Panc1 (cell line): ENCODE data around the gene DPH1. TPM values are rescaled to one million over a fixed set of nuclear protein-coding genes. Genes with fewer than 3 reads are reported as not detected.

Source experiments
- ATAC-seq: fragments of 200-7000 bp; cut with Tn5 transposase; 2 replicates; pipeline ENCODE4 v1.9.1; 2020; ENCODE audit warnings: mild to moderate bottlenecking, moderate library complexity
- BruUV-seq: library from RNA; stranded (reverse); fragments of 400-500 nt; replicated peaks from 2 replicates; lab custom pipeline; 2021; lab: Mats Ljungman, UMichigan
- CTCF ChIA-PET: fragments of 300-600 bp; sonication (Branson Sonifier 250); formaldehyde crosslinking; loops from one replicate; lab custom pipeline; 2022; ENCODE audit warnings: antibody characterized with exemption; lab: Charles Lee
- POLR2A ChIA-PET: fragments of 300-600 bp; sonication (Branson Sonifier 250); formaldehyde crosslinking; loops from one replicate; lab custom pipeline; 2022; ENCODE audit warnings: antibody characterized with exemption; lab: Charles Lee
- DNase-seq: peaks from one replicate; pipeline ENCODE4 v3.0.0-alpha.2; 2010; ENCODE audit warnings: low read depth, low spot score
- H3K27ac ChIP-seq: 2 replicates; pipeline ENCODE4 v1.5.1; 2011; ENCODE audit warnings: mild to moderate bottlenecking, low read length, inconsistent platforms
- H3K27me3 ChIP-seq: fragments of 200-500 bp; sonication (Bioruptor generic); 2 replicates; pipeline ENCODE4 v1.6.0; 2014; ENCODE audit warnings: low read length, inconsistent platforms; ENCODE audit not compliant: control insufficient read depth, insufficient read depth
- H3K36me3 ChIP-seq: fragments of 200-500 bp; sonication (Bioruptor generic); 2 replicates; pipeline ENCODE4 v1.5.1; 2014; ENCODE audit warnings: inconsistent platforms, mild to moderate bottlenecking, low read length, moderate library complexity; ENCODE audit not compliant: control insufficient read depth, insufficient read depth
- H3K4me1 ChIP-seq: 2 replicates; pipeline ENCODE4 v1.5.1; 2011; ENCODE audit warnings: inconsistent platforms, mild to moderate bottlenecking, low read length, moderate library complexity; ENCODE audit not compliant: control insufficient read depth, insufficient read depth
- H3K4me3 ChIP-seq, 2 experiments: 2 replicates each; pipeline ENCODE4 v1.5.1; 2011 to 2012; ENCODE audit warnings: low read depth in 2 of 2, low read length in 2 of 2, mild to moderate bottlenecking in 2 of 2, inconsistent platforms in 1 of 2, moderate library complexity in 1 of 2
- H3K9me3 ChIP-seq: fragments of 200-500 bp; sonication (Bioruptor generic); 2 replicates; pipeline ENCODE4 v1.5.1; 2014; ENCODE audit warnings: low read depth, mild to moderate bottlenecking, inconsistent platforms, low read length, moderate library complexity; ENCODE audit not compliant: control insufficient read depth, insufficient read depth
- POLR2AphosphoS5 ChIP-seq: IDR thresholded peaks from 2 replicates; pipeline ENCODE4 v1.6.1; 2012; ENCODE audit warnings: mild to moderate bottlenecking, low read depth, low read length, moderate library complexity
- REST ChIP-seq, 2 experiments: IDR thresholded peaks; 2 replicates each; pipeline ENCODE4 v1.6.1; 2011 to 2012; ENCODE audit warnings: low read depth in 2 of 2, control low read depth in 1 of 2, low read length in 1 of 2, mild to moderate bottlenecking in 1 of 2, moderate library complexity in 1 of 2; ENCODE audit not compliant: insufficient read depth in 1 of 2
- SIN3A ChIP-seq: IDR thresholded peaks from 2 replicates; pipeline ENCODE4 v1.6.1; 2012; ENCODE audit warnings: low read depth, mild to moderate bottlenecking, low read length, moderate library complexity, borderline replicate concordance; ENCODE audit not compliant: insufficient read depth
- TCF7L2 ChIP-seq: IDR thresholded peaks from 2 replicates; pipeline ENCODE4 v1.6.1; 2011; ENCODE audit warnings: mild to moderate bottlenecking, low read depth, low read length, inconsistent platforms
- in situ Hi-C: cut with HindIII; loops from 2 replicates; pipeline ENCODE4 v1.10.0; 2016; ENCODE audit warnings: low sequenced_read_pairs, low pct_unique_long_range_greater_than_20kb
- intact Hi-C: fragments of 100-400 bp; cut with micrococcal nuclease; formaldehyde crosslinking; loops from one replicate; pipeline ENCODE4 v1.10.0; 2022; ENCODE audit not compliant: unreplicated experiment
- total RNA-seq: library from RNA; stranded (reverse); gene quantifications from one replicate; pipeline ENCODE4 v1.2.1, GENCODE V29; 2021; ENCODE audit not compliant: unreplicated experiment
- TF ChIP-seq, protein P1 (sequence below): fragments of 450-650 bp; IDR thresholded peaks from 2 replicates; pipeline ENCODE4 v1.5.1; 2017; ENCODE audit warnings: mild to moderate bottlenecking

DPH1 gene
- total RNA-seq, 1 experiment from 2014 or later, result 24.3 TPM

GRCh38 chr17:1986783-1987451 lies 43.0 kb upstream of the DPH1 start:
- H3K27me3 ChIP-seq, result no peaks in the 10 kb centered on the region
- ATAC-seq (no peak), DNase-seq (no peak)
- CTCF ChIA-PET, result no interaction called here
- POLR2A ChIA-PET, result interaction anchor here (0.7 kb wide), 1 partner anchor 74 kb away, joined by 7 read pairs; no protein-coding TSS in a partner anchor
- BruUV-seq, result no TSS peak
- intact Hi-C loops (no loop called here), in situ Hi-C loops (no loop called here)
- TF ChIP-seq, protein P1, sequence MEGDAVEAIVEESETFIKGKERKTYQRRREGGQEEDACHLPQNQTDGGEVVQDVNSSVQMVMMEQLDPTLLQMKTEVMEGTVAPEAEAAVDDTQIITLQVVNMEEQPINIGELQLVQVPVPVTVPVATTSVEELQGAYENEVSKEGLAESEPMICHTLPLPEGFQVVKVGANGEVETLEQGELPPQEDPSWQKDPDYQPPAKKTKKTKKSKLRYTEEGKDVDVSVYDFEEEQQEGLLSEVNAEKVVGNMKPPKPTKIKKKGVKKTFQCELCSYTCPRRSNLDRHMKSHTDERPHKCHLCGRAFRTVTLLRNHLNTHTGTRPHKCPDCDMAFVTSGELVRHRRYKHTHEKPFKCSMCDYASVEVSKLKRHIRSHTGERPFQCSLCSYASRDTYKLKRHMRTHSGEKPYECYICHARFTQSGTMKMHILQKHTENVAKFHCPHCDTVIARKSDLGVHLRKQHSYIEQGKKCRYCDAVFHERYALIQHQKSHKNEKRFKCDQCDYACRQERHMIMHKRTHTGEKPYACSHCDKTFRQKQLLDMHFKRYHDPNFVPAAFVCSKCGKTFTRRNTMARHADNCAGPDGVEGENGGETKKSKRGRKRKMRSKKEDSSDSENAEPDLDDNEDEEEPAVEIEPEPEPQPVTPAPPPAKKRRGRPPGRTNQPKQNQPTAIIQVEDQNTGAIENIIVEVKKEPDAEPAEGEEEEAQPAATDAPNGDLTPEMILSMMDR, result no peak
- TF ChIP-seq REST (IDR thresholded peaks at IDR 0.05; ENCODE audit: insufficient read depth in 1 of 2, low read depth in 2 of 2, low read length in 1 of 2) (no peak), POLR2AphosphoS5 (no peak), SIN3A (no peak), TCF7L2 (no peak)
- no peaks in the 10 kb centered on the region for H3K36me3 ChIP-seq
- H3K27ac ChIP-seq, result no peak overlapping the region
- H3K4me1 ChIP-seq, result no peaks in the 10 kb centered on the region
- H3K9me3 ChIP-seq, result no peaks in the 10 kb centered on the region
- no peak overlapping the region for H3K4me3 ChIP-seq

- Histone ChIP-seq H3K27ac (no peak overlapping the region), H3K4me1 (no peaks in the 10 kb centered on the region), H3K36me3 (no peaks in the 10 kb centered on the region), H3K27me3 (no peaks in the 10 kb centered on the region), H3K9me3 (no peaks in the 10 kb centered on the region), H3K4me3 (no peak overlapping the region)
- ATAC-seq (no peak), DNase-seq (no peak)
- TF ChIP-seq POLR2AphosphoS5, result no peak
- TF ChIP-seq TCF7L2, result no peak
- TF ChIP-seq REST (IDR thresholded peaks at IDR 0.05; ENCODE audit: insufficient read depth in 1 of 2, low read depth in 2 of 2, low read length in 1 of 2), result no peak
- TF ChIP-seq, protein P1, result no peak
- TF ChIP-seq SIN3A, result no peak
- CTCF ChIA-PET, result no interaction called here
- intact Hi-C loops, result no loop called here
- in situ Hi-C loops, result no loop called here
- BruUV-seq, result no TSS peak
- POLR2A ChIA-PET, result no interaction called here
Measured at GRCh38 chr17:1989135-1989534, 40.8 kb upstream of the DPH1 start.
